ENCODE data around the gene ERI3. TPM values are rescaled to one million over a fixed set of nuclear protein-coding genes. Genes with fewer than 3 reads are reported as not detected.

The ERI3 gene
- total RNA-seq, 4 donors from 2014 or later: 27.0 to 35.1 (median 31.8) TPM

DNA sequence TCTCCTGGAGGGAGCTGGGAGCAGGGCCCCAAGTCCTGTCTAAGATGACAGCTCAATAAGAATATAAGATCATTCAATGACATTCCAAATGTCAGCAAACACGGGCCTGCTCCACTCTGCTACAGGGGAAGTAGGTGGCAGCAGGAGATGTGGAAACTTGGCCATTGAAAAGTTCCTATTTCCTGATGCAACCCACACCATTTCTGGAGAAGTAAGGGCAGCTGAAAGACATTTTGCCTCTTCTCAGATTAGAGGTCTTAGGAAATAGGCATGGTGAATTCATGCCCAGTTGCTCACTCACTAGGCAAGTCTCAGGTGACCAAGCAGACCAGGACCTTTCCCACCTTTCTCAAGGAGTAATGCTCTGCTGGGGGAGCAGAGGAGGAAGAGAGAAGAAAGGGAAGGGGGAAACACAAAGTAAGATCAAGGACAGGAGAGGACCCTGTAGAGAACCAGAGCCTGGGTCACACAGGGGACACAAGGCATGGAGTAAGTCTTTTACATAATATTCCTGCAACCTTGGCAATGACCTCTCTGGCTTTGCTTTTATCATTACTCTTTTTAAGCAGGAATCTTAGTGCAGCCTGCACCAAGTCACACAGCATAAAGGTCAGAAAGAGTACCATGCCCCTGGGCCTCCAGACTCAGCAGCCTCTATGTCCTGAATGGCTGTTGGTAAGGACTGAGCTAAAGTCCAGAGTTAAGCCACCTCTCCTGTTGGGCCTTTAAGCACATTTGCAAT, 72.9 kb downstream of the ERI3 start:
- 62 to 64% methylated on average over 1 of the region's 1 CpG for WGBS, 2 donors

GRCh38 chr1:44276901-44277300, 78.2 kb downstream of the ERI3 start:
- Histone ChIP-seq H3K4me3 (no peak overlapping the region), H3K36me3 (peaks cover 0 to 12% (median 0%) of the 10 kb centered on the region in 3 donors), H3K27me3 (no peaks in the 10 kb centered on the region), H3K4me1 (peaks cover 0 to 22% (median 5%) of the 10 kb centered on the region in 3 donors), H3K27ac (no peak overlapping the region), H3K9me3 (no peaks in the 10 kb centered on the region)
- intact Hi-C loops (cut with DNase I): no loop called here
- DNase-seq: no peak
- TF ChIP-seq POLR2A (IDR thresholded peaks at IDR 0.05): no peak
- TF ChIP-seq, protein P1, sequence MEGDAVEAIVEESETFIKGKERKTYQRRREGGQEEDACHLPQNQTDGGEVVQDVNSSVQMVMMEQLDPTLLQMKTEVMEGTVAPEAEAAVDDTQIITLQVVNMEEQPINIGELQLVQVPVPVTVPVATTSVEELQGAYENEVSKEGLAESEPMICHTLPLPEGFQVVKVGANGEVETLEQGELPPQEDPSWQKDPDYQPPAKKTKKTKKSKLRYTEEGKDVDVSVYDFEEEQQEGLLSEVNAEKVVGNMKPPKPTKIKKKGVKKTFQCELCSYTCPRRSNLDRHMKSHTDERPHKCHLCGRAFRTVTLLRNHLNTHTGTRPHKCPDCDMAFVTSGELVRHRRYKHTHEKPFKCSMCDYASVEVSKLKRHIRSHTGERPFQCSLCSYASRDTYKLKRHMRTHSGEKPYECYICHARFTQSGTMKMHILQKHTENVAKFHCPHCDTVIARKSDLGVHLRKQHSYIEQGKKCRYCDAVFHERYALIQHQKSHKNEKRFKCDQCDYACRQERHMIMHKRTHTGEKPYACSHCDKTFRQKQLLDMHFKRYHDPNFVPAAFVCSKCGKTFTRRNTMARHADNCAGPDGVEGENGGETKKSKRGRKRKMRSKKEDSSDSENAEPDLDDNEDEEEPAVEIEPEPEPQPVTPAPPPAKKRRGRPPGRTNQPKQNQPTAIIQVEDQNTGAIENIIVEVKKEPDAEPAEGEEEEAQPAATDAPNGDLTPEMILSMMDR (IDR thresholded peaks at IDR 0.05): no peak
- WGBS, 2 donors: 73 to 79% methylated on average over 2 of the region's 2 CpGs

More for the DNA sequence above, 72.9 kb downstream of the ERI3 start:
- H3K9me3 ChIP-seq: no peaks in the 10 kb centered on the region
- intact Hi-C loops (cut with DNase I): no loop called here
- no peak overlapping the region for H3K4me3 ChIP-seq
- H3K36me3 ChIP-seq: peaks cover 0 to 64% (median 6%) of the 10 kb centered on the region in 3 donors
- H3K27ac ChIP-seq: no peak overlapping the region
- DNase-seq: no peak
- no peaks in the 10 kb centered on the region for H3K27me3 ChIP-seq
- no peak for TF ChIP-seq POLR2A (IDR thresholded peaks at IDR 0.05)
- TF ChIP-seq, protein P1 (IDR thresholded peaks at IDR 0.05): no peak
- peaks cover 0 to 2% (median 0%) of the 10 kb centered on the region in 3 donors for H3K4me1 ChIP-seq

DNA sequence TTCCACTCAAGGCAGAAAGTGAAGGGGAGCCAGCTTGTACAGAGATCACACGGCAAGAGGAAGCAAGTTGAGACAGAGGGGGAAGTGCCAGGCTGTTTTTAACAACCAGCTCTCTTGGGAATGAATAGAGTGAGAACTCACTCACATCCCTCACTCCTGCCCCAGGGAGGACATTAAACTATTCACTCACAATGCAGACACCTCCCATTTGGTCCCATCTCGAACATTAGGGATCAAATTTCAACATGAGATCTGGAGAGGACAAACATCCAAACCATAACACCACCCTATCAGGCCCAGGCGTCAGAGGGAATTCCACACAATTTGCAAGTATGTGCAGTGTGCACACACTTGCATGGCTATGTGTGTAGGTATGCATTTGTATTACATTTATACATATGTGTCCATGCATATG, 79.1 kb downstream of the ERI3 start:
- H3K36me3 ChIP-seq: peaks cover 0 to 3% (median 0%) of the 10 kb centered on the region in 3 donors
- no peaks in the 10 kb centered on the region for H3K27me3 ChIP-seq
- no peak for TF ChIP-seq POLR2A (IDR thresholded peaks at IDR 0.05)
- TF ChIP-seq, protein P1 (IDR thresholded peaks at IDR 0.05): no peak
- no peak overlapping the region for H3K4me3 ChIP-seq
- H3K27ac ChIP-seq: no peak overlapping the region
- DNase-seq: no peak
- intact Hi-C loops (cut with DNase I): no loop called here
- peaks cover 0 to 22% (median 5%) of the 10 kb centered on the region in 3 donors for H3K4me1 ChIP-seq
- WGBS, 2 donors: 38 to 40% methylated on average over 3 of the region's 3 CpGs
- no peaks in the 10 kb centered on the region for H3K9me3 ChIP-seq

DNA sequence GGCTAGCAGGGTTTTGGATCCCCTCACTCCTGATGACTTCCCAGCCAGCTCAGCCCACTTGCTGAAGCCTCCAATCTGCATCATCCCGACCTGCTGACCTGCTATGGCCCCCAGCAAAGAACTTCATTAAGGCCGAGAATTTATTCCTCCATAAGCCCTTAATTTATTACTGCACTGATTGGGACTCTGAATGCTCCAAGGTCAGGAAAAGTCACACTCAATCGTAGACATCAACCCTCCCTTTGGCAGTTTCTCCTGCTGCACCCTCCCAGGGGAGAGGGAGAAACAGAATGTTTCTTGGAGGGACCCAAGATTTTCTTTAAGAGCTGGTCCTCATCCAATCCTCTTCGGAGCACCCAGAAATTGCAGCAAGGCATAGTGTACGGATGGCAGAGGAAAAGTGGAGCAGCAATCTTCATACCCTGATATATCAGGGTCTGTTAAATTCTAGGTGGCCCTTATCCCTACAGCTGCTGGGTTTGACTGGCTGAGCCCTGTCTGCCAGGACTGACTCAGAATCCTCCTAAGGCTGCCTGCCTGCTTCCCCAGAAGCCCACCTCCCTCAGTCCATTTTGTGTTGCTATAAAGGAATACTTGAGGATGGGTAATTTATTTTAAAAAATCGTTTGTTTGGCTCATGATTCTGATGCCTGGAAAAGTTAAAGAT, 79.6 kb downstream of the ERI3 start:
- no peaks in the 10 kb centered on the region for H3K27me3 ChIP-seq
- intact Hi-C loops (cut with DNase I): no loop called here
- H3K4me3 ChIP-seq: no peak overlapping the region
- no peak overlapping the region for H3K27ac ChIP-seq
- DNase-seq: no peak
- TF ChIP-seq, protein P1 (IDR thresholded peaks at IDR 0.05): no peak
- TF ChIP-seq POLR2A (IDR thresholded peaks at IDR 0.05): no peak
- H3K9me3 ChIP-seq: no peaks in the 10 kb centered on the region
- whole genome bisulfite sequencing, 2 donors: 67 to 72% methylated on average over 6 of the region's 6 CpGs
- no peaks in the 10 kb centered on the region for H3K36me3 ChIP-seq
- peaks cover 0 to 22% (median 5%) of the 10 kb centered on the region in 3 donors for H3K4me1 ChIP-seq
